ENCODE data around the gene IL10.

DNA sequence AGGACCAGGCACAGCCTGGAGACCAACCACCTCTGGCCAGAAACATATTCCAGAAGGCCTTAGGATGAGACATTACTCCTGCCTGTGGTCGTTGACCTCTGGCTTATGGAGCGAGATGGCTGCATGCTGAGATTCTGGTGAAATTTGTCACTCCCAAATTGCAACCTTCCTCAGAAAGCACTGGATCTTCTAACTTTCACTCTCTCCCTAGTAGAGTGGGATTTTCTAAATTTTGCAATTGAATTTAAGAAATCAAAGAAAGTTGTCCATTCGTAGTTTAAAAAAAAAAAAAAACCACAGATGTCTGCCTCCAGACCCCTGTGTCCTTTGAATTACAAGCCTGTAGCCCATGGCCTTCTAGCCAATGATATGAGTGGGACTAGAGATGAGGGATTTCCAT, 28.6 kb upstream of the IL10 start:
- TF ChIP-seq EGR1 (IDR thresholded peaks at IDR 0.05): no peak
- no peak for TF ChIP-seq RAD21 (IDR thresholded peaks at IDR 0.05; ENCODE audit: low read depth)
- no peak for TF ChIP-seq TAF1 (IDR thresholded peaks at IDR 0.05; ENCODE audit: low read depth)
- no peak for TF ChIP-seq CREB1 (IDR thresholded peaks at IDR 0.05; ENCODE audit: low read depth)
- TF ChIP-seq USF1 (IDR thresholded peaks at IDR 0.05): no peak
- no peak for TF ChIP-seq NFIC (IDR thresholded peaks at IDR 0.05)
- TF ChIP-seq, protein P1, sequence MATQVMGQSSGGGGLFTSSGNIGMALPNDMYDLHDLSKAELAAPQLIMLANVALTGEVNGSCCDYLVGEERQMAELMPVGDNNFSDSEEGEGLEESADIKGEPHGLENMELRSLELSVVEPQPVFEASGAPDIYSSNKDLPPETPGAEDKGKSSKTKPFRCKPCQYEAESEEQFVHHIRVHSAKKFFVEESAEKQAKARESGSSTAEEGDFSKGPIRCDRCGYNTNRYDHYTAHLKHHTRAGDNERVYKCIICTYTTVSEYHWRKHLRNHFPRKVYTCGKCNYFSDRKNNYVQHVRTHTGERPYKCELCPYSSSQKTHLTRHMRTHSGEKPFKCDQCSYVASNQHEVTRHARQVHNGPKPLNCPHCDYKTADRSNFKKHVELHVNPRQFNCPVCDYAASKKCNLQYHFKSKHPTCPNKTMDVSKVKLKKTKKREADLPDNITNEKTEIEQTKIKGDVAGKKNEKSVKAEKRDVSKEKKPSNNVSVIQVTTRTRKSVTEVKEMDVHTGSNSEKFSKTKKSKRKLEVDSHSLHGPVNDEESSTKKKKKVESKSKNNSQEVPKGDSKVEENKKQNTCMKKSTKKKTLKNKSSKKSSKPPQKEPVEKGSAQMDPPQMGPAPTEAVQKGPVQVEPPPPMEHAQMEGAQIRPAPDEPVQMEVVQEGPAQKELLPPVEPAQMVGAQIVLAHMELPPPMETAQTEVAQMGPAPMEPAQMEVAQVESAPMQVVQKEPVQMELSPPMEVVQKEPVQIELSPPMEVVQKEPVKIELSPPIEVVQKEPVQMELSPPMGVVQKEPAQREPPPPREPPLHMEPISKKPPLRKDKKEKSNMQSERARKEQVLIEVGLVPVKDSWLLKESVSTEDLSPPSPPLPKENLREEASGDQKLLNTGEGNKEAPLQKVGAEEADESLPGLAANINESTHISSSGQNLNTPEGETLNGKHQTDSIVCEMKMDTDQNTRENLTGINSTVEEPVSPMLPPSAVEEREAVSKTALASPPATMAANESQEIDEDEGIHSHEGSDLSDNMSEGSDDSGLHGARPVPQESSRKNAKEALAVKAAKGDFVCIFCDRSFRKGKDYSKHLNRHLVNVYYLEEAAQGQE (IDR thresholded peaks at IDR 0.05; ENCODE audit: low read depth): no peak
- TF ChIP-seq YY1 (IDR thresholded peaks at IDR 0.05; ENCODE audit: low read depth): no peak
- TF ChIP-seq MAX (IDR thresholded peaks at IDR 0.05): no peak
- no peak for TF ChIP-seq CEBPB (IDR thresholded peaks at IDR 0.05)
- TF ChIP-seq EP300 (IDR thresholded peaks at IDR 0.05; ENCODE audit: borderline replicate concordance): no peak
- TF ChIP-seq FOXM1 (IDR thresholded peaks at IDR 0.05; ENCODE audit: borderline replicate concordance, low read depth): no peak
- TF ChIP-seq TEAD4 (IDR thresholded peaks at IDR 0.05): no peak
- no peak for TF ChIP-seq TCF12 (IDR thresholded peaks at IDR 0.05; ENCODE audit: low read depth)

Measured in Ishikawa (cell line).